ENCODE measurements around the gene OSBPL3.

The OSBPL3 gene

GRCh38 chr7:25006276-25006675, 26.3 kb upstream of the OSBPL3 start:
- TF ChIP-seq POLR2A (IDR thresholded peaks at IDR 0.05; ENCODE audit: extremely low read depth, insufficient read length) (no peak), MYC (IDR thresholded peaks at IDR 0.05; ENCODE audit: low read depth, low read length) (no peak)
- TF ChIP-seq, protein P1, sequence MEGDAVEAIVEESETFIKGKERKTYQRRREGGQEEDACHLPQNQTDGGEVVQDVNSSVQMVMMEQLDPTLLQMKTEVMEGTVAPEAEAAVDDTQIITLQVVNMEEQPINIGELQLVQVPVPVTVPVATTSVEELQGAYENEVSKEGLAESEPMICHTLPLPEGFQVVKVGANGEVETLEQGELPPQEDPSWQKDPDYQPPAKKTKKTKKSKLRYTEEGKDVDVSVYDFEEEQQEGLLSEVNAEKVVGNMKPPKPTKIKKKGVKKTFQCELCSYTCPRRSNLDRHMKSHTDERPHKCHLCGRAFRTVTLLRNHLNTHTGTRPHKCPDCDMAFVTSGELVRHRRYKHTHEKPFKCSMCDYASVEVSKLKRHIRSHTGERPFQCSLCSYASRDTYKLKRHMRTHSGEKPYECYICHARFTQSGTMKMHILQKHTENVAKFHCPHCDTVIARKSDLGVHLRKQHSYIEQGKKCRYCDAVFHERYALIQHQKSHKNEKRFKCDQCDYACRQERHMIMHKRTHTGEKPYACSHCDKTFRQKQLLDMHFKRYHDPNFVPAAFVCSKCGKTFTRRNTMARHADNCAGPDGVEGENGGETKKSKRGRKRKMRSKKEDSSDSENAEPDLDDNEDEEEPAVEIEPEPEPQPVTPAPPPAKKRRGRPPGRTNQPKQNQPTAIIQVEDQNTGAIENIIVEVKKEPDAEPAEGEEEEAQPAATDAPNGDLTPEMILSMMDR (IDR thresholded peaks at IDR 0.05; ENCODE audit: low read depth, low read length), result no peak
- TF ChIP-seq, protein P2, sequence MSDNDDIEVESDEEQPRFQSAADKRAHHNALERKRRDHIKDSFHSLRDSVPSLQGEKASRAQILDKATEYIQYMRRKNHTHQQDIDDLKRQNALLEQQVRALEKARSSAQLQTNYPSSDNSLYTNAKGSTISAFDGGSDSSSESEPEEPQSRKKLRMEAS (IDR thresholded peaks at IDR 0.05; ENCODE audit: low read depth, low read length), result no peak
- DNase-seq (ENCODE audit: low read depth), result no peak
- H3K4me3 ChIP-seq (ENCODE audit: low read depth, low read length), result no peak overlapping the region

DNA sequence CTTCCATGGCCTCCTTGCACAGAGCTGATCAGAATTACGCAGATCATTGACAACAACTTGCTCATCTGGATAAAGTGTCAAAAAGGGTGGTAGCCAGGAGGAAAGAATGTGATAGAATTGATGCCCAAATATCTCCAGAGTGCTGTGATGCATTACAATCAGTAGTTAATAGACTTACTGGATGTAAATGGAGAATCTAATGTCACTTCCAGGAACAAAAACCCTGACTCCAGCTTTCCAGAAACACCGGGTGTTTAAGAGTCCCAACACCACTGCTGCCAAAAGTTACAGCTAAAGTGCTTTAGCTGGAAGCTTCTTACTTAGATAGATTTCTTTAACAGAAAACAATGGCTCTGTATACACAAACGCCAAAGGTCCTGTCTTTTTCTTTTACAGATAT, 25.7 kb upstream of the OSBPL3 start:
- TF ChIP-seq, protein P1 (IDR thresholded peaks at IDR 0.05; ENCODE audit: low read depth, low read length), result no peak
- TF ChIP-seq, protein P2 (IDR thresholded peaks at IDR 0.05; ENCODE audit: low read depth, low read length), result no peak

GRCh38 chr7:25002786-25003185, 22.8 kb upstream of the OSBPL3 start:
- no peak for DNase-seq (ENCODE audit: low read depth)
- TF ChIP-seq, protein P2 (IDR thresholded peaks at IDR 0.05; ENCODE audit: low read depth, low read length), result no peak
- no peak for TF ChIP-seq MYC (IDR thresholded peaks at IDR 0.05; ENCODE audit: low read depth, low read length)
- no peak overlapping the region for H3K4me3 ChIP-seq (ENCODE audit: low read depth, low read length)

More for the DNA sequence above, 25.7 kb upstream of the OSBPL3 start:
- no peak for DNase-seq (ENCODE audit: low read depth)
- no peak overlapping the region for H3K4me3 ChIP-seq (ENCODE audit: low read depth, low read length)

DNA sequence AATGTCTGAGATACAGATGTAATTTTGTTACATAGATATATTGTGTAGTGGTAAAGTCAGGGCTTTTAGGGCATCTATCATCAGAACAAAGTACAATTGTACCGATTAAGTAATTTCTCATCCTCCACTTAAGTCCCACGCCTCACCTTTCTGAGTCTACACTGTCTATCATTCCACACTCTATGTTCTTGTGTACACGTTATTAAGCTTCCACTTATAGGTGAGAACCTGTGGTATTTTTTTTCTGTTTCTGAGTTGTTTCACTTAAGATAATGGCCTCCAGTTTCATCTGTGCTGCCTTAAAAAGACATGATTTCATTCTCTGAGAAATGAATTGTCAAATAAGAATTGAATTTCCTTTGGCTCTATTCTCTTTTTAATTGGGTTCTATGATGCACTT, 15.5 kb upstream of the OSBPL3 start:
- DNase-seq (ENCODE audit: low read depth), result no peak
- no peak overlapping the region for H3K4me3 ChIP-seq (ENCODE audit: low read depth, low read length)
- no peak for TF ChIP-seq MYC (IDR thresholded peaks at IDR 0.05; ENCODE audit: low read depth, low read length)
- TF ChIP-seq, protein P1 (IDR thresholded peaks at IDR 0.05; ENCODE audit: low read depth, low read length), result no peak
- no peak for TF ChIP-seq POLR2A (IDR thresholded peaks at IDR 0.05; ENCODE audit: extremely low read depth, insufficient read length)
- TF ChIP-seq, protein P2 (IDR thresholded peaks at IDR 0.05; ENCODE audit: low read depth, low read length), result no peak

GRCh38 chr7:24992314-24992713, 12.3 kb upstream of the OSBPL3 start:
- no peak for DNase-seq (ENCODE audit: low read depth)
- no peak overlapping the region for H3K4me3 ChIP-seq (ENCODE audit: low read depth, low read length)
- TF ChIP-seq, protein P2 (IDR thresholded peaks at IDR 0.05; ENCODE audit: low read depth, low read length), result no peak
- no peak for TF ChIP-seq MYC (IDR thresholded peaks at IDR 0.05; ENCODE audit: low read depth, low read length)
- TF ChIP-seq, protein P1 (IDR thresholded peaks at IDR 0.05; ENCODE audit: low read depth, low read length), result no peak
- no peak for TF ChIP-seq POLR2A (IDR thresholded peaks at IDR 0.05; ENCODE audit: extremely low read depth, insufficient read length)

- DNase-seq (ENCODE audit: low read depth), result no peak
- TF ChIP-seq MYC (IDR thresholded peaks at IDR 0.05; ENCODE audit: low read depth, low read length) (no peak), POLR2A (IDR thresholded peaks at IDR 0.05; ENCODE audit: extremely low read depth, insufficient read length) (no peak)
- TF ChIP-seq, protein P2 (IDR thresholded peaks at IDR 0.05; ENCODE audit: low read depth, low read length), result no peak
- TF ChIP-seq, protein P1 (IDR thresholded peaks at IDR 0.05; ENCODE audit: low read depth, low read length), result no peak
Observed at GRCh38 chr7:24991353-24991752, 11.4 kb upstream of the OSBPL3 start.

More at GRCh38 chr7:24991353-24991752, 11.4 kb upstream of the OSBPL3 start:
- H3K4me3 ChIP-seq (ENCODE audit: low read depth, low read length), result no peak overlapping the region
